DMS153 (cell line): ENCODE results near the gene OPCML.

Experiments
- DNase-seq: peaks from one replicate; lab custom pipeline; 2025; lab: John Stamatoyannopoulos, UW

OPCML gene

DNA sequence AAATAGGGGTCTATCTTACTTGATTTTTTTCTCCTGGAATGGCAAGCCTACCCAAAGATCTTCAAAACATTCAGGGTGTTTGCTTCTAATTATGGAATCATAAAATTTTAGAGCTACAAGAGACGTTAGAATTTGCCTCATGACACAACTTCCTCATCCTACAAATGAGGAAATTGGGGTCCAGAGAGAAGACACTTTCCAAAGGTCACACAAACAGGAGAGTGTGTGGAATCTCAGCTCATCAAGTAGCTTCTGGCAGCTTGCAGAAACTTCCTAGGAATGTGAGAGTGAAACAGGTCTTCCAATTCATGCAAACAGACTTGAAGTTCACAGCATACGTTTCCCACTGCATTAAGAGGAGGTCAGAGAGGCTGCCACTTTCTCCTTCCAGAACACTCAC, 976.0 kb downstream of the OPCML start:
- DNase-seq = no peak

- DNase-seq = no peak
Measured at GRCh38 chr11:132555617-132556016, 976.7 kb downstream of the OPCML start.

- no peak for DNase-seq
Measured at GRCh38 chr11:132551016-132551415, 981.3 kb downstream of the OPCML start.

DNA sequence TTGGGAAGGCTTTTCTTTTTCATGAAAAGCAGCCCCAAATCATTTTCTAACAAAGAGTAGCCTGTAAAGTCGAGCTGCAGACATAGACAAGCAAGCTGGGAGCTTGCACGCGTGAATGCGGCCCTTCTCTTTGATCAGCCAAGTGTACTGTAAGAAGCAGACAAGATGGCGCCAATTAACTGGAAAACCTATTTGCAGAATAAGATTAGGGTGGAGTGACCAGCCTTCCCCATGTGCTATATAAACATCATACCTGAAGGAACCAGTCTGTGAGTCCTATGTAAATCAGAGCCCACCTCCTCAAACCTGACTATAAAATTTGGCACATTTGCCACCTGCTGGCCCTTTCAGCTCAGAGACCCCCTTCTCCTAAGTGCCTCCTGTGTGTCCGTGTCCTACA, 982.7 kb downstream of the OPCML start:
- DNase-seq = no peak

DNA sequence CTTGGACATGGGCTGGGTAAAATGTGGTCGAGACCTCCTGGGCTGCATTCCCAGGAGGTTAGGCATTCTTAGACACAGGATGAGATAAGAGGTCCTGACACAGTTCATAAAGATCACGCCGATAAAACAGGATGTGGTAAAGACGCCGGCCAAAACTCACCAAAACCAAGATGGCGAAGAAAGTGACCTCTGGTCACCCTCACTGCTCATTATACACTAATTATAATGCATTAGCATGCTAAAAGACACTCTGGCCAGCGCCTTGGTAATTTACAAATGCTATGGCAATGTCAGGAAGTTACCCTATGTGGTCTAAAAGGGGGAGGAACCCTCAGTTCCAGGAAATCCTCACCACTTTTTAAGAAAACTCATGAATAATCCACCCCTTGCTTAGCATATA, 983.3 kb downstream of the OPCML start:
- DNase-seq = no peak

- DNase-seq = no peak
Measured at GRCh38 chr11:132544007-132544406, 988.3 kb downstream of the OPCML start.

DNA sequence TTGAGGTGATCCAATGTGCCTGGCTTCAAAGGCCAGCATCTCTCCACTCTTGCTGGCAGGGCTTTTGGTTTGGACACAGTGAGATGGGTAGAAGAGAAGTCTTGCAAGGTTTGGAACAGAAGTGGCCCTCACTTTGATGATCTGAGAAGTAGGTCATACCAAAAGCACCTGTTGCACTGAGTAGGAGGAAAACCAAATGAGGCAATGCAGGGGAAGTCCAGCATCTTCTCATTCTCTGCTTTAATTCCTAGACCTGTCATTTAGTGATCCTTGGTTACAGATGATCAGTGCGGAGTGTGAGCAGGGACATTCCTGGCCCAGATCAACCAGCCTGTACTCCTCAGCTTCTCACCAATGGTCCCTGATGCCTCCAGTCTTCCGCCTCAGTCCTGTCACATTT, 990.5 kb downstream of the OPCML start:
- no peak for DNase-seq

GRCh38 chr11:132540581-132540980, 991.7 kb downstream of the OPCML start:
- no peak for DNase-seq

DNA sequence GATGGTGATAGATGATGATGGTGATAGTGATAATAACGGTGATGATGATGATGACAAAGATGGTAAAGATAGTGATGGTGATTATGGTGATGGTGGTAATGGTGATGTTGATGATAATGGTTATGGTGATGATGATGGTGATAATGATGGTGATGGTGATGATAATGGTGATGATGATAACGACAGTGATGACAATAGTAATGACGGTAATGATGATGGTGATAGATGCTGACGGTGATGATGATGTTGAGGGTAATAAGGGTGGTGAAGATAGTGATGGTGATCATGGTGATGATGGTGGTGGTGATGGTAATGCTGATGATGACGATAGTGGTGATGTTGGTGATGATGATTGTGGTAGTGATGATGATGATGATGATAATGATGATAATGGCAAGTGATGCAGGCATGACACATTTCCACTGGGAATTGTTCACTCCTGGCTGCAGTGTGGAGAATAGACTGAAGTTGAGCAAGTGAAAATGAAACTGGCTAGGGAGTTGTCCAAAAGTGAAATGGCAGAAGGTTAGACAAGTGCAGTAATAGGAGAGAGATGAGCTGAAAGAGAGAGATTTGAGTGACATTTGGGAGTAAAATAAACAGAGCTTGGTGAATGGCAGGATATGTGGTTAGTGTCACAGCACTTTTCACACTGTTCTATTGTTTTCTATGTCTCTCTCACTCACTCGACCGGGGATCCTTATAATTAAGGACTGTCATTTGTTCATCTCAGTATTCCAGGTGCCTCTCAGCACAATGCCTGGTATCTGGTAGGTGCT, 992.5 kb downstream of the OPCML start:
- DNase-seq = no peak

GRCh38 chr11:132538642-132539041, 993.7 kb downstream of the OPCML start:
- no peak for DNase-seq

DNA sequence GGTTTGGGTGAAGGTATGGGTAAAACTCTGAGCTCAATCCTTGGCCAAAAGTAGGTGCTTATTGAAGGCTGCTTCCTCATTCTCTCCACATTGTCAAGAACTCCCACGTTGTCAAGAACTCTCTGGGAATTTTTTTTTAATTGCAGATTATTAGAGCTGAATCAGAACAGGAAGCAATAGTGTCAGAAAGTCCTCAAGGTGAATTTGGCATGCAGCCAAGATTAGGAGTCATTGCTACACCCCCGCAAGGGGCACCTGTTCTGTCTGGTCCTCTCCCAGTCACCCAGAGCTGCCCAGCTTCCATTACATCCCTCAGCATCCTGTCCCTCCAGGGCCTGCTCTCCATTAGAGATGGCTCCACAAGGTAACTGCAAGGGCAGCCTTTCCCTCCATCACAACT, 996.5 kb downstream of the OPCML start:
- peak; percentile 11 for DNase-seq

DNA sequence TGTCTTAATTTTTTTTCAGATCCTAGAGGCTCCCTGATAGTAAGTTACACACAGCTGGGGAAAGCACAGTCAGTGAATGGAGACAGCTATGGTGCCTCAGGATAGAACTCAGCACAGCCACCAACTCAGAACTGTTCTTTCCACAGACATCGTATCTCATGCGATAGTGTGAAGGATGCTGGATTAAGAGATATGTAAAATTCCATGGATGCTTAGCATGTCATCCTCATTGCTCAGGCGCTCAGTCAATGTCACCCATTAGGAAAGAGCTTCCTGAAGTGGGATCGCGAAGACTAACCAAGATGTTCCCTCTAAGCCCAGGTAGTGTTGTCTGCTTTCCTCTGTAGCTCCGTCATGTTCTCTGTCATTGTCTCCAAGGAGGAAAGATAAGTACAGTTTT, 1000.4 kb downstream of the OPCML start:
- DNase-seq = no peak

DNA sequence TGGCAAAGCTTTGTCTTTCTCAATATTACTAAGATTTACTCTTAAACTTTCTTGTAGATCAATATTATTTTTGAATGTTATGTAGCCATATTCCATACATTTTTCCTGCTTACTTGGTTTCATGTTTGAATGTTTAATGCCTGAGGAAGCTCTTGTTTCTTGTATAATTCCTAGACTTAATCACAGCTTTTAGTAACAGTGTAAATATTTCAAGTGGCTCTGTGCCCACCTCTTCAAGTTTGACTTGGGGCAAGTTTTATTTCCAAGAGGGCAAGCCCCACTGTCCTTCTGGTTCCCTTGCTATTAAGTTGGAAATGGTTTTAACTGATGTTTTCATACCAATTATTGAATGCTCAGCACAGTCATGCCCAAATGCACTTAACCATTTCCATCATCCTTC, 1004.1 kb downstream of the OPCML start:
- no peak for DNase-seq

DNA sequence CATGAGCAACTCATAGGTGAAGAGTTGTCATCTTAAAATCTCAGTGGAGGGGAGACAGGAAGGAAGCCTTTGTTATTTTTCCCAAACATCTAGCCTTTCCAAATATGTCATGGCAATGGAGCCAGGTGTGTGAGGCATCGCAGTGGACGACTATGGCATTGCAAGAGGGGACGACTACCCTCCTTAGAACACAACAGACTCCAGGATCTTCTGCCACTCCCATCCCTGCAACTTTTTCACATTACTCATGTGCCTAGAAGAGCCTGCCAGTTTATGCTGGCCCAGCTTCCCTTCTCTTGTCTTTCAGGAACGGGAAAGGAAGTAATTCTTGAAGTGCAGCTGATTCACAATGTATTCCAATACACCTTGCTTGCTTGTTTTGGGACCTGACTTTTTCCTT, 1008.4 kb downstream of the OPCML start:
- no peak for DNase-seq

DNA sequence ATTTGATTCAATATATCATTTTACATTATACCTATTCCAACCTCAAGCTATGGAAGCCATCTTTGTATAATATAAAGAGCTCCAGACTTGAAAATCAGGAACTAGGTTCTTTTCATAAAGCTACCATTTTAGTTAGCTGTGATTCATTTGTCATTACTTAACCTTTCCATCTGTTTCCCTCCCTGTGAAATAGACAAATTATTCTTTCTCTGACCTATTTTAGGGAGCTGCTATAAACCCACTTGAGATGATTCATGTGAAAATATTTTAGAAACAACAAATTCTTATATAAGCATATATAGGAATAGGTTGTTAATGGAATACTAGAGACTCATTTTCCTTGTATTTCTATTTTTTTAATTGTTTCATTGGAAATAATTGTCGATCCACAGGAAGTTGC, 1012.1 kb downstream of the OPCML start:
- no peak for DNase-seq

GRCh38 chr11:132519241-132519815, 1013.0 kb downstream of the OPCML start:
- DNase-seq = no peak

GRCh38 chr11:132504501-132505041, 1027.7 kb downstream of the OPCML start:
- no peak for DNase-seq

GRCh38 chr11:132501356-132501755, 1030.9 kb downstream of the OPCML start:
- no peak for DNase-seq

DNA sequence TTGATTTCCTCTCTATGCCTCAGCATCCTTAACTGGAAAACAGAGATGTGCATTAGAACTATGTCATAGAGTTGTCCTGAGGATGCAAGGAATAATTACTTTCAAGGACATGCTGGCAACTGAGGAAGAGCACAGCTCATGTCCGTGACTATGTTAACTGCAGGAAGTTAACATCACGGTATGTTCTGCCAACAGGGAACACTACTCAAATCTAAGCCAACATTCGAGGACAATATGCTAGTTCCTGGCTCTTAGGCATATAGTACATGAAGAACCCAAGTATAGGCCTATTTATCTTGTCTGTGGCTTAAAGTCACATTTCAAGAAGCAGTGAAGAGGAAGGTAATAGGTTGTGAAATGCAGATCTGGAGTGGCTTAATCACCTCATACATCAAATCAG, 1032.6 kb downstream of the OPCML start:
- DNase-seq = no peak

GRCh38 chr11:132496341-132496740, 1036.0 kb downstream of the OPCML start:
- DNase-seq = no peak

- DNase-seq = no peak
Measured at GRCh38 chr11:132493801-132494200, 1038.5 kb downstream of the OPCML start.

GRCh38 chr11:132490978-132491377, 1041.3 kb downstream of the OPCML start:
- DNase-seq = no peak

DNA sequence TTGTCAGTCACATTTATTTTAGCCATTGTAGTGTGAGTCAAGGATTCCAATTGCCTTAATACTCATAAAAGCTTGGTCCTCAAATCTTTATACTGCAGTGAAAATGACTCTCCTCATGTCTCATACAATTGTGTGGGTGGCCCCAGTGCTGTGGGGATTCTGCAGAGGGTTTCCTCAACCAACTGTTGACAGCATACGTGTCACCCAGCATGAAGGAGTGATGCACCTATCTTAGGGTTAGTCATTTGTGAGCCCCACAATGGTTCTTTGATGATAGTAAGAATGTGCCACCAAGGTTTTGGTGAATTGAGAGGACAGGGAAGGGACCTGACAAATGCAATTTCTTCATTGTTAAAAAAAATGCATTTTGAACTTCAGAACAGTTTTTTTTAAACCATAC, 1046.2 kb downstream of the OPCML start:
- DNase-seq = no peak

DNA sequence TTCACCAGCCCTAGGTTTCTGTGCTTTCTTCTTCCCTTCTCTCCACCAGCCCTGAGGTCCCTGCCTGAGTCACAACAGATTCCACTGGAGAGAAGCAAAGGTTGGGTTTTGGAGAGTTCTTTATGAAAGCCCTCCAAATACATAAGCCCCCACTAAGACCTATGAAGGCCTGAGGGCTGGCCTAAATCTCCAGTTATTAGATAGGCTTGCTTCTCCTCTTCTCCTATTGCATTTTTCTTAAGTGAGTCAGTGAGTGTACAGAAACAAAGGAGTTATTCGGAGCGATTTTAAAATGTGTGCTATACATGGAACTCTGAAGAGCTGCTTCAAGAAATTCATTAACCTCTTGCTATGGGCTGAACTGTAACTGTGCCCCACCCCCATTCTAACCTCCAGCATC, 1057.3 kb downstream of the OPCML start:
- no peak for DNase-seq
